H9 (cell line): ENCODE measurements around the gene RARS1. TPM values are rescaled to one million over a fixed set of nuclear protein-coding genes. Genes with fewer than 3 reads are reported as not detected.

ENCODE experiments used
- DNase-seq: peaks from one replicate; pipeline ENCODE4 v3.0.0-alpha.2; 2017
- H2AFZ ChIP-seq: one replicate; pipeline ENCODE4 v1.6.1; 2013; ENCODE audit warnings: mild to moderate bottlenecking, low read length, control low read depth, moderate library complexity
- H2AK5ac ChIP-seq: 2 replicates; pipeline ENCODE4 v1.6.1; 2013; ENCODE audit warnings: low read length, control low read depth, mixed read lengths; ENCODE audit not compliant: insufficient read length
- H2BK120ac ChIP-seq: one replicate; pipeline ENCODE4 v1.6.1; 2013; ENCODE audit warnings: low read depth, mild to moderate bottlenecking, low read length, control low read depth, inconsistent platforms; ENCODE audit not compliant: poor library complexity, severe bottlenecking
- H2BK12ac ChIP-seq: 2 replicates; pipeline ENCODE4 v1.6.1; 2013; ENCODE audit warnings: low read length, control low read depth, mixed read lengths, low read depth; ENCODE audit not compliant: insufficient read length
- H2BK15ac ChIP-seq: 2 replicates; pipeline ENCODE4 v1.6.1; 2013; ENCODE audit warnings: low read depth, low read length, control low read depth
- H2BK20ac ChIP-seq: one replicate; pipeline ENCODE4 v1.6.1; 2013; ENCODE audit warnings: low read depth, mild to moderate bottlenecking, low read length, control low read depth, inconsistent platforms; ENCODE audit not compliant: poor library complexity, severe bottlenecking
- H2BK5ac ChIP-seq: 2 replicates; pipeline ENCODE4 v1.6.1; 2013; ENCODE audit warnings: low read length, control low read depth, mixed read lengths; ENCODE audit not compliant: insufficient read length
- H3K14ac ChIP-seq: 2 replicates; pipeline ENCODE4 v1.6.1; 2013; ENCODE audit warnings: low read length, control low read depth; ENCODE audit not compliant: insufficient read depth
- H3K18ac ChIP-seq: 2 replicates; pipeline ENCODE4 v1.6.1; 2013; ENCODE audit warnings: low read depth, mild to moderate bottlenecking, mixed read lengths, low read length, control low read depth; ENCODE audit not compliant: insufficient read length
- H3K23ac ChIP-seq: 2 replicates; pipeline ENCODE4 v1.6.1; 2013; ENCODE audit warnings: low read length, control low read depth, mixed read lengths, low read depth; ENCODE audit not compliant: insufficient read length
- H3K23me2 ChIP-seq: 2 replicates; pipeline ENCODE4 v1.6.1; 2013; ENCODE audit warnings: low read depth, mild to moderate bottlenecking, mixed read lengths, low read length, control low read depth; ENCODE audit not compliant: insufficient read length, poor library complexity, severe bottlenecking
- H3K27ac ChIP-seq: 2 replicates; pipeline ENCODE4 v1.5.1; 2013; ENCODE audit warnings: low read length, control low read depth, mixed read lengths, low read depth; ENCODE audit not compliant: insufficient read length
- H3K27me3 ChIP-seq: 2 replicates; pipeline ENCODE4 v1.6.1; 2013; ENCODE audit warnings: low read length, control low read depth, inconsistent platforms; ENCODE audit not compliant: insufficient read depth
- H3K4ac ChIP-seq: 2 replicates; pipeline ENCODE4 v1.6.1; 2013; ENCODE audit warnings: low read depth, mild to moderate bottlenecking, control low read depth, inconsistent platforms, low read length, moderate library complexity
- H3K4me1 ChIP-seq: 2 replicates; pipeline ENCODE4 v1.6.1; 2013; ENCODE audit warnings: low read length, control low read depth, inconsistent platforms; ENCODE audit not compliant: insufficient read depth
- H3K4me2 ChIP-seq: 2 replicates; pipeline ENCODE4 v1.6.1; 2013; ENCODE audit warnings: low read length, control low read depth, mixed read lengths; ENCODE audit not compliant: insufficient read length, insufficient read depth
- H3K56ac ChIP-seq: 2 replicates; pipeline ENCODE4 v1.6.1; 2013; ENCODE audit warnings: low read depth, mild to moderate bottlenecking, mixed read lengths, low read length, control low read depth; ENCODE audit not compliant: insufficient read length
- H3K79me1 ChIP-seq: 2 replicates; pipeline ENCODE4 v1.6.1; 2013; ENCODE audit warnings: low read depth, mild to moderate bottlenecking, moderate library complexity, low read length, control low read depth, inconsistent platforms; ENCODE audit not compliant: insufficient read depth, poor library complexity, severe bottlenecking
- H3K79me2 ChIP-seq: 2 replicates; pipeline ENCODE4 v1.6.1; 2013; ENCODE audit warnings: low read length, control low read depth, inconsistent platforms; ENCODE audit not compliant: insufficient read depth
- H3K9ac ChIP-seq: 2 replicates; pipeline ENCODE4 v1.6.1; 2013; ENCODE audit warnings: low read length, control low read depth, mixed read lengths; ENCODE audit not compliant: insufficient read length; ENCODE audit errors: extremely low read depth
- H3K9me3 ChIP-seq: one replicate; pipeline ENCODE4 v1.6.1; 2013; ENCODE audit warnings: low read depth, low read length, inconsistent platforms; ENCODE audit not compliant: control insufficient read depth
- H3T11ph ChIP-seq: one replicate; pipeline ENCODE4 v1.6.1; 2013; ENCODE audit warnings: mild to moderate bottlenecking, low read length, control low read depth, inconsistent platforms
- H4K20me1 ChIP-seq: one replicate; pipeline ENCODE4 v1.6.1; 2013; ENCODE audit not compliant: control insufficient read depth, insufficient read length, insufficient read depth
- H4K5ac ChIP-seq: 2 replicates; pipeline ENCODE4 v1.6.1; 2013; ENCODE audit warnings: low read depth, mild to moderate bottlenecking, mixed read lengths, low read length, control low read depth; ENCODE audit not compliant: insufficient read length
- H4K8ac ChIP-seq: replicated peaks from 2 replicates; pipeline ENCODE4 v1.6.1; 2013; ENCODE audit warnings: low read length, control low read depth, mixed read lengths, low read depth; ENCODE audit not compliant: insufficient read length
- H4K91ac ChIP-seq: 2 replicates; pipeline ENCODE4 v1.6.1; 2013; ENCODE audit warnings: low read depth, mild to moderate bottlenecking, moderate library complexity, mixed read lengths, low read length, control low read depth; ENCODE audit not compliant: insufficient read length
- H3K27ac Mint-ChIP-seq, 3 experiments: 2 replicates in 2 of 3; 3 replicates in 1 of 3; pipeline ENCODE4 v1.8.0; 2020 to 2021; ENCODE audit warnings: mixed read lengths in 3 of 3, mild to moderate bottlenecking in 1 of 3, moderate library complexity in 1 of 3
- H3K27me3 Mint-ChIP-seq: 2 replicates; pipeline ENCODE4 v1.8.0; 2021; ENCODE audit warnings: low read depth, mild to moderate bottlenecking, moderate library complexity, mixed read lengths
- H3K36me3 Mint-ChIP-seq, 3 experiments: 2 replicates in 2 of 3; 3 replicates in 1 of 3; pipeline ENCODE4 v1.8.0; 2020 to 2021; ENCODE audit warnings: low read depth in 3 of 3, mixed read lengths in 3 of 3; ENCODE audit not compliant: insufficient read depth in 1 of 3
- H3K4me1 Mint-ChIP-seq, 2 experiments: 2 replicates each; pipeline ENCODE4 v1.8.0; 2020; ENCODE audit warnings: mixed read lengths in 2 of 2
- H3K4me3 Mint-ChIP-seq, 2 experiments: 2 replicates in 1 of 2; 3 replicates in 1 of 2; pipeline ENCODE4 v1.8.0; 2020 to 2021; ENCODE audit warnings: mild to moderate bottlenecking in 2 of 2, mixed read lengths in 2 of 2, moderate library complexity in 1 of 2
- H3K9me3 Mint-ChIP-seq, 2 experiments: 2 replicates in 1 of 2; 3 replicates in 1 of 2; pipeline ENCODE4 v1.8.0; 2020; ENCODE audit warnings: mild to moderate bottlenecking in 2 of 2, mixed read lengths in 2 of 2, moderate library complexity in 1 of 2
- WGBS: extraction: QIAGEN DNeasy Blood & Tissue Kit; methylation state at CpG from one replicate; pipeline ENCODE4 v1.1.7; 2013; ENCODE audit warnings: missing lambda C conversion rate, low lambda C conversion rate, mixed read lengths; ENCODE audit not compliant: insufficient read length; ENCODE audit errors: extremely low coverage; 5-methylcytosine and 5-hydroxymethylcytosine counted together
- total RNA-seq: library from RNA; stranded (reverse); gene quantifications from 2 replicates; pipeline ENCODE4 v1.2.1, GENCODE V29; 2021
- TF ChIP-seq, protein P1 (sequence below): fragments of 200-600 bp; sonication (generic); conservative IDR thresholded peaks from 3 replicates; pipeline ENCODE4 v1.8.0; 2021; ENCODE audit warnings: antibody characterized with exemption, mild to moderate bottlenecking

Gene RARS1
- total RNA-seq, 1 experiment from 2014 or later, result 108 TPM

DNA sequence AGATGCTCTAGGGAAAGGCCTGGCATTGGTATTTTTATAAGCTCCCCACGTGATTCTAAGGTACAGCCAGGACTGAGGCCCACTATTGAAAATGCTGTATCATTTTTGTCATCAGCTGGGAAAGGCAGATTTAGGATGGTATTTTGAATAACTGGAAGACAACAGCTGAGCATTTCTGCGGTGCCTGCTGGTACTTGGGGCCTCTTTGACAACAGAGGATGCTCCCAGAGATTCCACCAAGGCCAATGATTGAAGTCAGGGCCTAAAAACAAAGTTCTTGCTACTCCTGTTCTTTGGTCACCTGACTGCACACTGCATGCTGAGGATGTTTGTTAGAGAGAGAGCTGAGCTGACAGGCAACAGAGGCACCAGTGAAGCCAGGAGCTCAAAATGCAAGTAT, 50.9 kb downstream of the RARS1 start:
- H3K9me3 Mint-ChIP-seq, result peaks cover 0 to 1% of the 10 kb centered on the region in 2 experiments; a peak in 2 of 5 replicates
- Histone ChIP-seq H3K14ac (no peak overlapping the region), H4K8ac (no peak overlapping the region), H4K5ac (no peak overlapping the region), H2BK12ac (no peak overlapping the region), H2AK5ac (no peak overlapping the region), H3K9me3 (no peaks in the 10 kb centered on the region), H2BK15ac (no peak overlapping the region), H2BK20ac (no peak overlapping the region), H3K79me1 (no peaks in the 10 kb centered on the region), H3K9ac (no peak overlapping the region), H3K4me1 (peaks cover 5% of the 10 kb centered on the region), H3K23me2 (no peaks in the 10 kb centered on the region), H4K20me1 (no peaks in the 10 kb centered on the region), H3K23ac (no peak overlapping the region), H4K91ac (no peak overlapping the region), H3K27ac (no peak overlapping the region), H2AFZ (no peak overlapping the region), H3K27me3 (no peaks in the 10 kb centered on the region; the same call in 1 of the 2 replicates), H3K79me2 (no peaks in the 10 kb centered on the region), H3T11ph (no peak overlapping the region), H3K18ac (no peak overlapping the region), H3K56ac (no peak overlapping the region), H3K4me2 (no peak overlapping the region), H2BK5ac (no peak overlapping the region), H3K4ac (no peak overlapping the region), H2BK120ac (no peak overlapping the region)
- H3K4me1 Mint-ChIP-seq, result peaks cover 8 to 11% of the 10 kb centered on the region in 2 experiments
- WGBS, result no CpG with 5 or more reads among the region's 2 CpGs
- H3K4me3 Mint-ChIP-seq, result no peak overlapping the region
- DNase-seq, result no peak
- no peaks in the 10 kb centered on the region; a peak in 1 of 7 replicates for H3K36me3 Mint-ChIP-seq
- H3K27ac Mint-ChIP-seq, result no peak overlapping the region
- TF ChIP-seq, protein P1, sequence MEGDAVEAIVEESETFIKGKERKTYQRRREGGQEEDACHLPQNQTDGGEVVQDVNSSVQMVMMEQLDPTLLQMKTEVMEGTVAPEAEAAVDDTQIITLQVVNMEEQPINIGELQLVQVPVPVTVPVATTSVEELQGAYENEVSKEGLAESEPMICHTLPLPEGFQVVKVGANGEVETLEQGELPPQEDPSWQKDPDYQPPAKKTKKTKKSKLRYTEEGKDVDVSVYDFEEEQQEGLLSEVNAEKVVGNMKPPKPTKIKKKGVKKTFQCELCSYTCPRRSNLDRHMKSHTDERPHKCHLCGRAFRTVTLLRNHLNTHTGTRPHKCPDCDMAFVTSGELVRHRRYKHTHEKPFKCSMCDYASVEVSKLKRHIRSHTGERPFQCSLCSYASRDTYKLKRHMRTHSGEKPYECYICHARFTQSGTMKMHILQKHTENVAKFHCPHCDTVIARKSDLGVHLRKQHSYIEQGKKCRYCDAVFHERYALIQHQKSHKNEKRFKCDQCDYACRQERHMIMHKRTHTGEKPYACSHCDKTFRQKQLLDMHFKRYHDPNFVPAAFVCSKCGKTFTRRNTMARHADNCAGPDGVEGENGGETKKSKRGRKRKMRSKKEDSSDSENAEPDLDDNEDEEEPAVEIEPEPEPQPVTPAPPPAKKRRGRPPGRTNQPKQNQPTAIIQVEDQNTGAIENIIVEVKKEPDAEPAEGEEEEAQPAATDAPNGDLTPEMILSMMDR, result no peak
- H3K27me3 Mint-ChIP-seq, result peaks cover 1% of the 10 kb centered on the region; the same call in 1 of the 2 replicates
